GM19023 (cell line): ENCODE measurements around the gene CDC34.

Experiments
- ATAC-seq: cut with Tn5 transposase; IDR thresholded peaks from one replicate; pipeline ENCODE4 v1.9.1; 2021; ENCODE audit warnings: mild to moderate bottlenecking, moderate library complexity; ENCODE audit not compliant: unreplicated experiment

Gene CDC34, protein sequence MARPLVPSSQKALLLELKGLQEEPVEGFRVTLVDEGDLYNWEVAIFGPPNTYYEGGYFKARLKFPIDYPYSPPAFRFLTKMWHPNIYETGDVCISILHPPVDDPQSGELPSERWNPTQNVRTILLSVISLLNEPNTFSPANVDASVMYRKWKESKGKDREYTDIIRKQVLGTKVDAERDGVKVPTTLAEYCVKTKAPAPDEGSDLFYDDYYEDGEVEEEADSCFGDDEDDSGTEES

DNA sequence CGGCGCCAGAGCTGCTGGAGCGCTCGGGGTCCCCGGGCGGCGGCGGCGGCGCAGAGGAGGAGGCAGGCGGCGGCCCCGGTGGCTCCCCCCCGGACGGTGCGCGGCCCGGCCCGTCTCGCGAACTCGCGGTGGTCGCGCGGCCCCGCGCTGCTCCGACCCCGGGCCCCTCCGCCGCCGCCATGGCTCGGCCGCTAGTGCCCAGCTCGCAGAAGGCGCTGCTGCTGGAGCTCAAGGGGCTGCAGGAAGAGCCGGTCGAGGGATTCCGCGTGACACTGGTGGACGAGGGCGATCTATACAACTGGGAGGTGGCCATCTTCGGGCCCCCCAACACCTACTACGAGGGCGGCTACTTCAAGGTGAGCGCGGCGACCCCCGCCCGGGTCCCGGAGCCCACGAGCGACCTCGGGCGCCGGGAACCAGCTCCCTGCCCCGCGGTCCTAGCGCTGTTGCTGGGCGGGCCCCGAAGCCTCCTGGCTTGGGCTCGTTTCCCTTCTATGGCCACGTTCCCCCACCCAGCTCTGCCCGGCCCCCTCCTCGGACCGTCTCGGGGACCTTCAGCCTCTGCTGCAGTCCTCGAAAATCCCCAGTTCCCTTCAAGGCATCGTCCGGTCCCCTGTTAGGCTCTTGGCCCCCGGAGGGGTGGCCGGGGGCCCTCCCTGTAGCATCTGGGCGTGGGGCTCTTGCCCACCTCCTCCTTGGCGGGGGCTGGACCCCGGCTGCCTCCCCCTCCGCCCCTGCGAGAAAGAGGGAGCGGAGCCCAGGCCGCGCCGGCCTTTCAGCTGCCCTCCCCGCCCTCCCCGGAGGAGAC lies at the start of gene CDC34:
CDC34 (plus strand) TSS at position 8 of the 808 bp plus-strand sequence; CDS start at position 180, 172 bp downstream.
- peak; percentile 9 for ATAC-seq

DNA sequence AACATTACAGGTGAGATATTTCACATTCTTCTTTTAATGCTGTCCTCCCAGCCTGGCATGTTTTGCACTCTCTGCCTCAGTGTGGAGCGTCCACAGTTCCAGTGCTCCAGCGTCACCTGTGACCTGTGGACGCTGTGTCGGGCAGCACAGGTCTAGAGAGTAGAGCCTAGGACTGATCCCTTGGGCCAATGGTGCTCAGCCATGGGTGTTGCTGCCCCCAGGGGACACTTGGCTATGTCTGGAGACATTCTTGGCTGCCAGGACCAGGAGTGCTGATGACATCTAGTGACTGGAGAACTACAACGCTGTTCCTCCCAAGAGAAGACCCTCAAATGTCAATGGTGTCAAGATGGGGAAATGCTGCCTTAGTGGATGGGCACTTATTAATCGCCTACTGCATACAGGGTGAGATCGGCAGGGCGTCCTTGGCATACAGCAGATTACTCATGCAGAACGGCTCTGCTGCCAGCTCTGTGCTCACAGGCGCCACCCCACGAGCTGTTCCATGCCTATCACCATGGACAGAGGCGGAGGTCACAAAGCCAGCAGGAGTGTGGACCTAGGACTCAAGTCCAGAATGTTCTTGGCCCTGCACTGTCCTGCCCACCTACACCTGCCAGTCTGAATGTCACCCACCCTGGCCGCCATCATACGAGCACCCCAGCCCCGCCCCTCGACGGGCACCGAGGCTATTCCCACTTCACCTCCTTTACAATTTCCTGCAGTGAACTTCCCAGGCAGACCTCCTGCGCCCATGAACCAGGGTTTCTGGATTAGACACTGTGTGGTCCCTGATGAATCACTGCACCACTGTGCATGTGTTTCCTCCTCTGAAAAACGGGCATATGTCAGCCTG lies 49.1 kb upstream of the CDC34 start:
- ATAC-seq = no peak

DNA sequence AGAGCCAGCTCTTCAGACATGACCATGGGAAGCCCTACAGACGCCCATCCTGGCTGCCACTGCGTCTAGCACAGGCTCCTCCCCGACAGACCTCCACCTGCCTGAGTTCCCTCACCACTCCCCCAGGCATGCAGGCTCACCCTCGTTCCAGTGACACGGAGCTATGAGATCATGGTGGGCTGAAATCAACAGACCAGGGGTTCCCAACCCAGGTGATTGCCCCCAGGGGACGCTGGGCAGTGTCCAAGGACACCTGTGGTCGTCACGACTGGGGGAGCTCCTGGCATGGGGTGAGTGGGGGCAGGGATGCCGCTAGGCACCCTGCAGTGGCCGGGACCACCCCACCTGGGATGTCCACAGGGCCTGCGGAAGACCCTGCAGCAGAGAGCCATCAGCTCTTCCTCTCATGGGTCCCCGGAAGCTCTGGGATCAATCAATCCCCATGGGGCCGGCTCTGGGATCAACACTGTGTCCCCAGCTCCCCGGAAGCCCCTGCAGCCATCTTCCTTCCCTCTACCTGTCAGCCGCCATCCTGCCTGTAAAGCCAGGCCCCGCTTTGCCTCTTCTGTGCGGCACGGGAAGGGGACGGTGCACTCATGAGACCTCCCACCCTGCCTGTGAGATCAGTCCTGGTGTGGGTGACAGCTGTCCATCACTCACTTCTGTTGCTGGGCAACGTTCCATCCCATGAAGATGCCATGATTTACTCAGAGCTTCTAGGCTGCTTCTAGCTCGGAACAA lies 48.1 kb upstream of the CDC34 start:
- ATAC-seq = no peak

GRCh38 chr19:484494-484893 lies 47.1 kb upstream of the CDC34 start:
- ATAC-seq = no peak

DNA sequence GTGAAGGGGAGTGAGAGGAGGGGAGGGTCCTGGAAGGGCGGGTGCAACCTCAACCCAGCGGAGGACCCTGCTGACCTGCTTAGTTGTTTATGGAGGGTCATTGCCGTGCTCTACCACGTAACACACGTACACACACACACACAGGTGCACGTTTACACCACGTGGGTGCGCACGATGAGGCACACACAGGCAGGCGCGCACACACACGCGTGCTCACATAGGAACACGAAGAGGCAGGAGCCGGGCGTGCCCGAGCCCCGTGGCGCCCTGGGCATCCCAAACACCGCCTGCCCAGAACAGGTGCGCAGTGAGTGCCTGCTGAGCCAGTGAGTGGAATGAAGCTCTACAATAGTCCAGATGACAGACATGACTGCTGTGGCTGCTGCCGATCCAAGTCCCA lies 46.5 kb upstream of the CDC34 start:
- no peak for ATAC-seq

- ATAC-seq = no peak
These were observed 45.9 kb upstream of the CDC34 start for GRCh38 chr19:485583-486236.

GRCh38 chr19:488505-489417 lies 42.8 kb upstream of the CDC34 start:
- peak; percentile 81 for ATAC-seq

- peak; percentile 7 for ATAC-seq
These were observed 42.0 kb upstream of the CDC34 start for GRCh38 chr19:489418-490196.

DNA sequence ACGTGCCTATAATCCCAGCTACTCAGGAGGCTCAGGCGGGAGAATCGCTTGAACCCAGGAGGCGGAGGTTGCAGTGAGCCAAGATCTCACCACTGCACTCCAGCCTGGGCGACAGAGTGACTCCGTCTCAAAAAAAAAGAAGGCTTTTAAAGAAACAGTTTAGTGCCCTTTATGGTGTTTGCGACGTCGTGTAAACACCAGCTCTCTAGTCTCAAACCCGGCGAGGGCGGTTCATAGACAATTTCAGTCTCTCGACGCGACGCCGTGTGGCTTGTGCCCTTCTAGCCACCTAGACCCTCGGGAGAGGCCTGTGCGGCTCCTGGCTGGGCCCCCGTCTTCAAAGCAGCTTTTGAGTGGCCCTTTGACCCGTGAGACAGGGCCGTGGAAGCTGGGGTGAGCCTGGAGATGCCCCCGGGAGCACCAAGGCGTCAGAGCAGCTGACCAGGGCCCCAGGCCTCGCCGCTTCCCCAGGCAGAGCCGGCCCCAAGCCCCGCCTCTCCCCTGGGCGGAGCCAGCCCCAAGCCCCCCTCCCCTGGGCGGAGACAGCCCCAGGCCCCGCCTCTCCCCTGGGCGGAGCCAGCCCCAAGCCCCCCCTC lies 40.3 kb upstream of the CDC34 start:
- ATAC-seq = no peak

GRCh38 chr19:492091-492531 lies 39.4 kb upstream of the CDC34 start:
- no peak for ATAC-seq

GRCh38 chr19:493391-494170 lies 38.0 kb upstream of the CDC34 start:
- ATAC-seq = no peak

- no peak for ATAC-seq
These were observed 37.1 kb upstream of the CDC34 start for GRCh38 chr19:494171-495080.

DNA sequence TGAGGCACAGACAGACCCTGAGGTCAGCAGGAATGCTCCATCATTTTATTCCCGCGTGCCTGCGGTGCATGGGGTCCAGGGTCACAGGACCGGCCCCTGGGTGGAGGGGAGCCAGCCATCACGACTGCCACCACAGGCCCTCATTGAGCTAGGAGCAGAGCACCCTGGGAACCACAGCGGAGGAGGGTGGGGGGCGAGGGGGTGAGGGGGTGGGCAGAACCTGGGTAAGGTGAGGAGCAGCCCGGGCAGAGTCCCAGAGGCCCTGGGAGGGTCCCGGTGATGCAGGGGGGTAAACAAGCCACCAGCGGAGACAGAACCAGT lies 36.5 kb upstream of the CDC34 start:
- ATAC-seq = no peak

GRCh38 chr19:495402-496111 lies 36.0 kb upstream of the CDC34 start:
- no peak for ATAC-seq

DNA sequence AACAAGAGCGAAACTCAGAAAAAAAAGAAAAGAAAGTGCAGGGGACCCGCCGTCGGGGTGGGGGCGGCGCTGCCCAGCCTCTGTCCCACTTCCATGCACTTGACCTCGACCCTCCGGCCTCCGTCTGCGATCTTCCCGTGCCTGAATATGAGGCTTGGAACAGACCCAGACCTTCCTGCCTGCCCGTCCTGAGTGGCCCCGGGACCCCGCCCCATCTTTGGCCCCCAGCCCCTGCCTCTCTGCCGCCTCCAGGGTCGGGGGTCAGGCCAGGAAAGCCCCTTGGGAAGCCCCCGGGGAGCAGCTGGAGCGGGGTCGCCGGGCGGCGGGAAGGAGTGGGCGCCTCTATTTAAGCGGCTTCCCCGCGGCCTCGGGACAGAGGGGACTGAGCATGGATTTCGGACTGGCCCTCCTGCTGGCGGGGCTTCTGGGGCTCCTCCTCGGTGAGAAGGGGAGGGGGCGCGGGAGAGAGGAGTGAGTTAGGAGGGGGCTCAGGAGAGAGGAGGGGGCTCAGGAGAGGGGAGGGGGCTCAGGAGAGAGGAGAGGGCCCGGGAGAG lies 35.4 kb upstream of the CDC34 start, which contains the start of gene MADCAM1:
MADCAM1 (plus strand) TSS at position 375 of the 554 bp plus-strand sequence; CDS start at position 389, 14 bp downstream.
- ATAC-seq = no peak
